Adipose tissue (tissue), 3 donors: ENCODE results near the gene RAB31. TPM values are rescaled to one million over a fixed set of nuclear protein-coding genes. Genes with fewer than 3 reads are reported as not detected.
A peak's percentile ranks its signal among the peaks of the same experiment; 100 is the strongest.

Experiments
- H3K27ac ChIP-seq: one replicate; pipeline ENCODE4 v1.5.1; 2013; ENCODE audit warnings: low read depth, low read length
- WGBS, 3 donors: extraction: QIAGEN DNeasy Blood & Tissue Kit; methylation state at CpG; one replicate each; pipeline ENCODE4 v1.1.7; 2013; 5-methylcytosine and 5-hydroxymethylcytosine counted together
- polyA plus RNA-seq, 3 donors: library from polyadenylated mRNA; stranded (reverse); fragments of 200-250 nt; gene quantifications; one replicate each; pipeline ENCODE4 v1.2.3, GENCODE V29; 2013
- donor health status: healthy with polysubstance abuse.
- donor health status: Bipolar disorder and iron deficiency.
- donor health status: healthy.

Gene RAB31
- polyA plus RNA-seq, 3 donors = 3.6 to 48.1 (median 20.4) TPM

DNA sequence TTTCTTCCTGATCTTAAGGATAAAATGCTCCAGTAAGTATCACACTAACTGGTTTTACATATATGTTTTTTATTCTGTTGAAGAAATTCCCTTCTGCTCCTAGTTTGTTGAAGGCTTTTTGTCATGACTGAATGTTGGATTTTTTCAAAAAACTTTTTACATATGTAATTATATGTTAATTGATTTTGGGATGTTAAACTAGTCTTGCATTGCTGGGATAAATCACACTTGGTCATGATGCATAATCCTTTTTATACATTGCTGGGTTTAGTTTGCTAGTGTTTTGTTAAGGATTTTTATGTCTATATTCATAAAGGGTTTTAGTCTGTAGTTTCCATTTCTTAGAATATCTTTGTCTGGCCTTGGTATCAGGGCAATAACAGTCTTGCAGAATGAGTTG lies 112.0 kb downstream of the RAB31 start:
- no peak overlapping the region for H3K27ac ChIP-seq

DNA sequence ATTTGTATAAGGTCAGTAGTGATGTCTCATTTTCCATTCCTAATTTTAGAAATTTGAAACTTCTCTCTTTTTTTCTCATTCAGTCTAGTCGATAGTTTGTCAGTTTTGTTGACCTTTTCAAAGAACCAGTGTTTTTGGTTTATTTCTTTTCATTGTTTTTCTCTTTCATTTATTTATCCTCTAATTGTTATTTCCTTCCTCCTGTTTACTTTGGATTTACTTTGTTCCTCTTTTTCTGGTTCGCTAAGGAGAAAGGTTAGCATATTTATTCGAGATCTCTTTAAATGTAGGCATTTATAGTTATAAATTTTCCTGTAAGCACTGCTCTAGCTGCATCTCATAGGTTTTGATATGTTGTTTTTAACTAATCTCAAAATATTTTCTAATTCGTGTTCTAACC lies 112.6 kb downstream of the RAB31 start:
- no peak overlapping the region for H3K27ac ChIP-seq
- 76 to 80% (median 78%) methylated on average over 4 of the region's 4 CpGs for WGBS, 3 donors

DNA sequence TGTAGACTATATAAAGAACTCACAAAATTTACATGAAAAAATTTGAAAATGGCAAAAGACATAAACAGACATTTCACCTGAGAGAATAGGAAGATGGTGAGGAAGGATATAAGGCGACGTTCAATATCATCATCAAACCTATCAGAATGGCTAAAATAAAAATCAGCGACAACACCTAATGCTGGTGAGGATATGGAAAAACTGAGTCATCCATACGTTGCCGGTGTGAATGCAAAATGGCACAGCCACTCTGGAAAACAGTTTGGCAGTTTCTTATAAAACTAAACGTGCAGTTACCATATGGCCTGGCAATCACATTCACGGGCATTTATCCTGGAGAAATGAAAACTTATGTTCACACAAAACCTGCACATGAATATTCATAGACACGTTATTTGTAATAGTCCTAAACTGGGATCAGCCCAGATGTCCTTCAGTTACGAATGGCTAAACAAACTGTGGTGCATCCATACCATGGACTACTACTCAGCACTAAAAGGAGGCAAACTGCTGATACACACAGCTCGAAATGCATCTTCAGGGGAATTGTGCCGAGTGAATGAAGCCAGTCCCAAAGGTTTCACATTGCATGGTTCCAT lies 114.6 kb downstream of the RAB31 start:
- no peak overlapping the region for H3K27ac ChIP-seq
- WGBS, 3 donors = 89 to 95% (median 92%) methylated on average over 11 of the region's 11 CpGs

DNA sequence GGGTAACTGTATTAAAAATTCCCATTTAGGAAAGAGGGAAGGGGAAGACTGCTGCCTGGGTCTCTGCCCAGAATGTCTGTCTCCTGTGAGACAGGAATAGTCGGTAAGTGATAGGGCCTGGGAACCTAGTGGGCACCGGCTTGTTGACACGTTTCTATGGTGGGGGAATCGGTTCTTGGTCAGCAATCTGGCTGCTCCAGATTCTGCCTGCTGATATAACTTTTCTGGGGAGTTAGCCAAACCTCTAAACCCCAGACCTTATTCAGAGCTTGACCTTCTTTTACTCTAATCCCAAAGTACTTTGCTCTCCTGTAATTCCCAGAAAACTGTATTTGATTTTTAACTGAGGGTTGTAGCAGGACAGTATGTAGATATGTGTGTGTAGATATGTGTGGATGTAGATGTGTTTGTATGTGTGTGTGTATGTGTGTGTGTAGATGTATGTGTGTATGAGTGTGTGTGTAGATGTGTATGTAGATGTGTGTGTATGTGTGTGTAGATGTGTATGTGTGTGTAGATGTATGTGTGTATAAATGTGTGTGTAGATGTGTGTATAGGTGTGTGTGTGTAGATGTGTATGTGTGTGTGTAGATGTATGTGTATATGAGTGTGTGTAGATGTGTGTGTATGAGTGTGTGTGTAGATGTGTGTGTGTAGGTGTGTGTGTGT lies 115.8 kb downstream of the RAB31 start:
- no peak overlapping the region for H3K27ac ChIP-seq
- WGBS, 3 donors = 41 to 55% (median 46%) methylated on average over 4 of the region's 4 CpGs

DNA sequence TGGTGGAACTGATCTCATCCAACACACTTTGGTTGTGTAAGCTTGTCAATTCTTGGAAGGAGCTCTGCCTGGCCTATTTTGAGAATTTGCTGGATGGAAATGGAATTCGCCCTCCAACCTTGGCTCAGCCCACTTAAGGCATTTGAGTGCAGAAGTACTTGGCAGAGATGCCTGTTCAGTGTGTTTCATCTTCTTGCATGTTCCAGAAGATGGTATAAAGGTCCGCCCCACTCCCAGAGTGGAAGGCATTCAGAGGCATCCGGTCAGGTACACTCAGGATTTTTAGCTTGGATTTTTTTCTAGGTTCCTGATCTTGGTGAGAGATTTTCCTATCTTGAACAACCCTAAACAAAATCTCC lies 116.4 kb downstream of the RAB31 start:
- 76 to 82% (median 79%) methylated on average over 3 of the region's 3 CpGs for WGBS, 3 donors
- H3K27ac ChIP-seq = no peak overlapping the region

DNA sequence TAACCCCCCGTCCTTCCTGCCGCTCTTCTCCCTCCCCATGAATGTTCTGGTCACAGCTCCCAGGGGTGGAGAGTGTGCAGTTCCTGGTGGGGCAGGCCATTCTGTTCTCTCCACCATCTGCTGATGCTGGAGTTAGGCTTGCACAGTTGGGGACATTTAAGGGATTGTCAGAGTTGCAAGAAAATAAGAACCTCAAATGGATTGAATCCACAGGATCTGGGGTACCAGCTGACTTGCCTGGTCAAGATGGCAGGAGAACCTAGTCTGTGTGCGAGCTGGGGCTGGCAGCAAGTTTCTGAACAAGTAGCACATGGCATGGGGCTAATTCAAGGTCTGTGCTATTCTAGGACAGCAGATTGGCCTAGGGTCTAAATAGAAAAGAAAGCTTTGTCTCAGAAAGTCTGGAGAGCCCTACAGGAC lies 116.9 kb downstream of the RAB31 start:
- H3K27ac ChIP-seq = peak overlapping the region; percentile 66
- 82 to 87% (median 87%) methylated on average over 3 of the region's 3 CpGs for whole genome bisulfite sequencing, 3 donors

DNA sequence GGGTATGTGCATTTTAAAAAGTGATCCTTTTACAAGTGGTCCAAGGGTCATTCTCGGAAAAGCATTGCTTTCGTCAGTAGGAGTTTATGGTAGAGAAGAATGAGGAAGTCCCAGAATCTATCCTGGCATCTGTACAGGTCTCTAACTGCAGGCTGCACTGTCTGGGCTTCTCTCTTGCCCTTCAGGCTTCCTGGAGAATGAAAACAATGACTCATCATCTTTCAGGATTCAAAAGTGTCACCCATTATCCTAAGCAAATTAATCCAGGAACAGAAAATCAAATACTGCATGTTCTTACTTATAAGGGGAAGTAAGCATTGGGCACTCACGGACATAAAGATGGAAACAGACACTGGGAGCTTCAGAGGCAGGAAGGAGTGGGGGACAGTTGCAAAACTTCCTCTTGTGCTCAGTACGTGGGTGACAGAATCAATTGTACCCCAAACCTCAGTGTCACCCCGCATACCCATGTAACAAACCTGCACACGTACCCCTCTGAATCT lies 117.5 kb downstream of the RAB31 start:
- 22 to 55% (median 32%) methylated on average over 6 of the region's 6 CpGs for WGBS, 3 donors
- no peak overlapping the region for H3K27ac ChIP-seq

DNA sequence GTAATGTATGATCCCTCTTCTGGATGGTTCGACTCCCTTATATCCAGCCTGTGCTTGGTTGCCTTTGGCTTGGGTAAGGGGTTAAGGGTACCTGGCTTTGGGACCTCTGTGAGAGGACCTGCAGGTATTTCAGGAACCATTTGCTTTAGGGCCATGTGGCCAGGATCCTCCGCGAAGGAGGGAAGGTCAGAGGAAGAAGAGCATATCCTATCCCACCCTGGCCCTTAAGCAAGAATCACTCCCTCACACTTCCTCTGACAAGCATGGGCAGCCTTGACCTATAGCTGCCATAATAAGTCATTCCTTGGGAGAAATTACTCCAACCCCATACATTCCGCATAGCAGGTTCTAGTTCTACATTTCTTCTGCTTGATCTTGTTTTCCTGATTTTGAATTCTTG lies 118.6 kb downstream of the RAB31 start:
- 68 to 94% (median 87%) methylated on average over 4 of the region's 4 CpGs for WGBS, 3 donors
- H3K27ac ChIP-seq = peak overlapping the region; percentile 15

DNA sequence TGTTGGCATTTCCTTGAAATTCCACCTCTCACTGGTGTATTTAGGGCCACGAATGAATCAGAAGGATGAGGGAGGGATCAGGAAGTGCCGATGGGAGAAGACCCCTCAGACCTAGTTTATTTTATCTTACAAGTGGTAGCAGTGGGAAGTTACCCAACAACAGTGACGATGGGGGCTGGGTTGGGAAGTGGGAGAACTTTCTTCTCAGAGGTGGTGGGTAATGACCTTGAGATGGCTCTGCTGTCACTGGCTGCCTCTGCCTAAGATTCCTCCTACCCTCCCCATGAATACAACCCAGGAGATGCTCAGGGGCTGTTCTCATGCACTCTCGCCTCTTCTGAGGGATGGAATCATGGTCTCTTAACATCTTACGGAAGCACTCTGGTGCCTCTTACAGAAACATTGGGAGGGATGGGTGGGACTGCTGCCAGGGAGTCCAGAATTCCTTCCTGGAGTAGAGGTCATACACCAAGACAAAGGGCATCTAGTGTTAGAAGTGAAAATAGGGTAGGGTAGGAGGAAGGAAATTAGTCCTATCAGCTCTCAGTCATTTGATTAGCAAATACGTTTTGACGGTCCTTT lies 119.2 kb downstream of the RAB31 start:
- 53 to 82% (median 62%) methylated on average over 7 of the region's 7 CpGs for WGBS, 3 donors
- no peak overlapping the region for H3K27ac ChIP-seq

DNA sequence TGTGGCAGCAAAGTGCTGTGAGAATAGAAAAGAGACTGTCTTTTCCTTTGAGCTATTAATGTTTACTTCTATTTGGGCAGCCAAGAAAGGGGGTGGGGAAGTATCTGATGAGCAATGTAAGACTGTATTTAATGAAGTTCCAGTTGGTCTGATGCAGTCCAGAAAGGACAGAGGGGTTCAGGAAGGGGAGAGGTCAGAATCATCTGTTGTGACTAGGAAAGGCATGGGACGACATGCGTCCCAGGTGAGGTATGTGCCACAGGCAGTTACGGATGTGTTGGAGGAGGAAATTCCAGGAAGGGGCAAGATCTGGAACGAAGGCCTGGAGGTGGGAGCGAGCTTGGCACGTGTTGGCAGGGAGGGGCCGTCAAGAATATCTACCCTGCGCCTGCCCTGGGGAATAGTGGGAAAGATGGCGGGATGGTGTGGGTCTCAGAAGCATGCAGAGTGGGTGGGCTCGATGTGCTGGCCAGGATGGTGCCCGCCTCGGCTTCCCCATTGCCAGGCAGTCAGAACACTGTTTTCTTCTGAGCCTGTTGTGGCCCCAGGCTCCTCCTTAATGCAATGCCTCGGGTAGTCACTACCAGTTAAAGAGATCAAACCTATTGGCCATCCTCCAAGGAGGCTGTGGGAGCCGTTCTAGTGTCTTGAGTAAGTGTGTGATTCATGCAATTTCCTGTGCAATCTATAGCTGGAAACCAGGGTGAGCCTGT lies 119.8 kb downstream of the RAB31 start:
- WGBS, 3 donors = 51 to 83% (median 60%) methylated on average over 14 of the region's 14 CpGs
- peak overlapping the region; percentile 74 for H3K27ac ChIP-seq

DNA sequence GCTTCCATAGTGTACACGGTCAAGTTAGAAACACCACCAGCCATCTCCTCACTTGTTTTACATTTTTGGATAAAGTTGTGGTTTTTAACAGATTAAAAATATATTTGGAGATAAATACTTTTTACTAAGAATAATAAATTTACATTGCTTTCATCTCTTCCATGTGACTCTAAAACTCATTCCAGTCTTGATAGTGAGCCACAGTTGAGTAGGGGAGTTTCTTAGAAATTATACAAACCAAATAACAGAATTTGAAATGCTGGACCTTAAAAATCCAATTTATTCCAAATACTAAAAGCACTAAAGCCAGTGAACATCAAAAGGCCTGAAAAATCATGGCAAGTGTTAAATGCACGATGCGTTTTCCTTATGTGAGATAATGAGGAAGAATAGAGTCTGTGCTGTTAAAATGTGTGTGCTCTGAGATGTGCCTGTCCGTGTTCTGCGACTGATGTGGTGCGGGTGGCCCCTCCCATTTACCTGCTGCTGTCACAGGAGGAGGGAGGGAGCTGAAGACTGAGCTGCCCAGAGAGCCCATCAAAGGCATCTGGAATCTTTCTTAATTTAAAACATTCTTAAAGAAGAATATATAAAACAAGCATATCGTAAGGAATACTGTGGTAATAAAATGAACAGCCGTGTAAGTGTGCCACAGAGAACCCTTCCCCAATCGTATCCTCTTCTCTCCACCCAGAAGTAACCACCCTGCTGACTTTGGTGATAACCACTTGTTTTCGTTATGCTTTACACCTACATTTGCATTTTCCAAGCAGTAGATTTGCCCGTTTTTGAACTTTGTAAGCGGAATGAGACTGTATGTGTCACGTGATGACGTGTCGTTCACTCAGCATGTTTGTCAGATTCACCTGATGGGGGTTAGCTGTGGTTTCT lies 120.7 kb downstream of the RAB31 start:
- WGBS, 3 donors = 64 to 83% (median 73%) methylated on average over 15 of the region's 15 CpGs

DNA sequence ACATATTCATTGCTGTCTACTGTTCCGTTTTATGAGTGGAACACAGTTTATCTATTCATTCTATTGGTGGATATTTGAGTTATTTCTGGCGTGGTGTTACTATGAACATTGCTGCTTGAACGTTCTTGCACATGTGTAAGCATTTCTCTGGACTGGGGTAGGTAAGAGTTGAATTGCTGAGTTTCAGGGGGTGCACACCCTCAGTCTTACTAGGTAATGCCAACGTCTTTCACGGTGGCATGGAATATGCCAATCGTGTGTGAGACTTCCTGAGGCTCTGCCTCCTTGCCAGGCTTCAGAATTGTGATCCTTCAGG lies 121.3 kb downstream of the RAB31 start:
- no peak overlapping the region for H3K27ac ChIP-seq
- WGBS, 3 donors = 86 to 89% (median 87%) methylated on average over 6 of the region's 6 CpGs

More for the DNA sequence above, 120.7 kb downstream of the RAB31 start:
- no peak overlapping the region for H3K27ac ChIP-seq

DNA sequence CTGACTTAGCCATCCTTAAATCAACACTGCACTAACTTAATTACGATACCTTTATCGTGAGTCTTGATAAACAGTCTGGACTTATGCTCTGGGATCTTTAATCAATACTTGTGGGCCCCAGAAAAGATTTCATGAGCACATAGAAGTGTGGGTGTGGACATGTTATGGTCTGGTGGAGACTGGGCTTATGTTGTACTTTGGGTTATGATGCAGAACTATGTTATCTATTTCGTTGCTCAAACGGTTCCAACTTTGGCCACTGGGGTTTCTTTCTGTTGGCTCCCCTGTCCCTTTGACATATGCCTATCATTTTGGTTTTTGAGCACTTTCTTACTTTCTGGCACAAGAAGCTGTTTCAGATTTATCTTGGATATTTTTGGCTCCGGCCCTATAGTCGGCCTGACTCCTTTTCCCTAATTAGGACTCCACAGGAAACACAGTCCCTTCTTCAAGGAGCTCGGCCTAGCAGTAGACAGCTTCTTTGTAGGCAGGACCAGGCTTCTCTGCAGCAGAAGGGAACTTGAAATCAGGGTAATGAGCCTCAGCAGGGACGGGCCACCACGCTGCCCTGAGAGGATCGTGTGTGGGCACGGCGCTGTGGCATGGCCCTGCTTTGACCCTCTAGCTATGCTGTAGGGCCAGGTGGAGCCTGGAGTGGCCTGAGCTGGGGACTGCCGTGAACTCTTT lies 123.1 kb downstream of the RAB31 start:
- 77 to 85% (median 84%) methylated on average over 13 of the region's 13 CpGs for WGBS, 3 donors
- peak overlapping the region; percentile 34 for H3K27ac ChIP-seq

DNA sequence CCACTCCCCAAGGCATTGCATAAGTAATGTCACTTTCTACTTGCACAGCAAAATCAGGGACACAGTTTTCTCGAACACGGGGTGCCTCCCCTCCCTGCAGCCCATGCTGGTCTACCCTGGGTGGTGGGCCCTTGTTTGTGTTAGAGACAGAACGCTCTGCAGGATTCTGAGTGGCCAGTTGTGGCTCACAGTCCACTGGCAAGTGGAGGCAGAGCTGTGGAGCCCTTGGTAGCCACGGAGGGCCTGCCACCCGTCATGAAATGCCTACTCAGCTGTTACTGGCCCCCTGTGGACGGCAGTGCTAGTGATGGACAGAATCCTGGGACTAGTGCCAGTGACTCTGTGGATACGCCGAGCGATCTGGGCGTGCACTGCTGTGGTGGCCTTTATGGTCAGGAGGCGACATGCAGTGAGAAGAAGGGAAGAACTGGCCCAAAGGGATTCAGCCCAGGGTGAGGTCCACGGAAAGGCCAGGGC lies 123.7 kb downstream of the RAB31 start:
- peak overlapping the region; percentile 34 for H3K27ac ChIP-seq
- WGBS, 3 donors = 85 to 90% (median 86%) methylated on average over 12 of the region's 12 CpGs

DNA sequence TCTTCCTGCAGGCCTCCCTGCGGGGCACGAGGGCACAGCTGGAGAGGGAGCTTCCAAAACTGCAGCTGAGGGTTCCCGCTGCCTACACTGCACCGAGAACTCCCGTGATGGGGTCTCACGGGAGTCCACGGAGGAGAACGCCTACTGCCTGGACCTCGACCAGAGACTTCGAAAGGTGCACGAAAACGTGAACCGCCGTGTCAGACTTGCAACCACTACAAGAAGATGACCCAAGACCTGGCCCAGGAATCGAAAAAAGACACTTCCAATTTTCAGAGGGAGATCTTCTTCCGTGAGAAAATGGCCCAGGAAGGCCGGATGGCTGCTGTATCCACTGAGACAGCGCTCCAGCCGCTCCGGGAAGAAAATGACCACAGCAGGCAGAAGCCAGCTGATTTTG lies 124.8 kb downstream of the RAB31 start:
- no peak overlapping the region for H3K27ac ChIP-seq
- WGBS, 3 donors = 91 to 95% (median 94%) methylated on average over 20 of the region's 20 CpGs

DNA sequence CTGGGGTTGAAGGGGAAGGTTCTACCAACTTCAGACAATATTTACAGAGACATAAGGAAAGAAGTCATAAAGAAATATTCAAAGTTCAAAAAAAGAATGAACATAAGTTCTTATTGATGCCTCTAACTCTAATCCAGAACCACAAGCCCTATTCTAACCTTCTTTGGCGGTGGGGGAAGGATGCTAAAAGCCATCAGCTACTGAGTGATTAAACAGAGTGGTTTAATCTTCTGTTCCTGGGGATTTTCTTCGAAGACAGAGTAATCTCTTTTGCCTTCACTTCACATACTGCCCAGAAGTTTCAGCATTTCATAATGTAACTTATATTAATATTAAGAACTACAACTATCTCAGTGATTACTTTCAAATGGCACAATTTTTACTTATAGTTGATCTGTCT lies 126.5 kb downstream of the RAB31 start:
- no peak overlapping the region for H3K27ac ChIP-seq
- WGBS, 3 donors = 81 to 90% (median 85%) methylated on average over 2 of the region's 2 CpGs

DNA sequence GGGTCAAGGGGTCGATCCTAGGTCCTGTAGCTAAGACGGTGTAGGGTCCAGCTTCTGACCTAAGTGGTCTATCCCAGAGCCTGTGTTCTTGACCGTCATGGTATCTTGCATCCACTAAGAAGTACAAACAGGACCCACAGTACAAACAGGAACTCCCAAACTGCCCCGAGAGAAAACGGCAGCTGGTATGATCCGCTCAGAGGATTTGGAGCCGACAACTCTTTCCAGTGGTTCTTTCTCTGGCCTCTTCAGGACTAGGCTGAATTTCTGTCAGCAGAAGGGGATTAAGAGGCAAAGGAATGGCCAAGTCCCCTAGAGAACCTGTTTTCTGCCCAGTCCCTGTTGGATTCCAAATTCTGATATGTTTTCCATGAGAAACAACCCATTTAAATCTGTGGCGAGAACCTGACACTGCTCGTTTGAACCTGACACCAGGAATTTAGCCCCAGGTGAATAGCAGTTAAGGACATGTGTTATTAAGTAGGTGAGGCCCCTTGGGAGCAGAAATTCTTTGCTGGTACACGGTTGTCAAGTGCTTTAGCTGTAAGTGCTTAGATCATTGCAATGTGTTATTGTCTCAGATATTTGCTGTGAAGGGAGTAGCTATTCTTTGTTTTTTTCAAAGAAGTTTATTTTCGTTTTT lies 127.1 kb downstream of the RAB31 start:
- H3K27ac ChIP-seq = no peak overlapping the region
- WGBS, 3 donors = 60 to 80% (median 78%) methylated on average over 11 of the region's 11 CpGs
